Measurements from ENCODE around the gene ATP5PD.

DNA sequence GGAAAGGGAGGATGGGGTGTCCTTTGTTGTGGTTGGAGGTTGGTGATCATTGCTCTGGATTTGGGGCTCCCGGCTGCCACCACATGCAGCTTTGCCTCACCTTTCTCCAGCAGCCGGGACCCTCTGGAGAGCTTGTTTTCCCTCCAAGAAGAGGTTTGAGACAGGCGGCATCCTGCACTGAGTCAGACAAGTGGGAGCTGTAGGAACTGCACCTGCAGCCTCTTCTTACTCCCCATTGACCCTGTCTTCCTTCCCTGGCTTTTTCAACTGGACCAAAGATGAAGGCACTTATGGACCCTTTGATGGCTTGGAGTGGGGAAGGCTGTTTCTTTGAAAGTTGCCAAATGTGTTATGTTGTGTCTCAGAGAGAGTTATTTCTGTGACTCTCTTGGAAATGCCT, 16.9 kb upstream of the ATP5PD start:
- no peak for TF ChIP-seq POLR2A (IDR thresholded peaks at IDR 0.05)
- TF ChIP-seq, protein P1, sequence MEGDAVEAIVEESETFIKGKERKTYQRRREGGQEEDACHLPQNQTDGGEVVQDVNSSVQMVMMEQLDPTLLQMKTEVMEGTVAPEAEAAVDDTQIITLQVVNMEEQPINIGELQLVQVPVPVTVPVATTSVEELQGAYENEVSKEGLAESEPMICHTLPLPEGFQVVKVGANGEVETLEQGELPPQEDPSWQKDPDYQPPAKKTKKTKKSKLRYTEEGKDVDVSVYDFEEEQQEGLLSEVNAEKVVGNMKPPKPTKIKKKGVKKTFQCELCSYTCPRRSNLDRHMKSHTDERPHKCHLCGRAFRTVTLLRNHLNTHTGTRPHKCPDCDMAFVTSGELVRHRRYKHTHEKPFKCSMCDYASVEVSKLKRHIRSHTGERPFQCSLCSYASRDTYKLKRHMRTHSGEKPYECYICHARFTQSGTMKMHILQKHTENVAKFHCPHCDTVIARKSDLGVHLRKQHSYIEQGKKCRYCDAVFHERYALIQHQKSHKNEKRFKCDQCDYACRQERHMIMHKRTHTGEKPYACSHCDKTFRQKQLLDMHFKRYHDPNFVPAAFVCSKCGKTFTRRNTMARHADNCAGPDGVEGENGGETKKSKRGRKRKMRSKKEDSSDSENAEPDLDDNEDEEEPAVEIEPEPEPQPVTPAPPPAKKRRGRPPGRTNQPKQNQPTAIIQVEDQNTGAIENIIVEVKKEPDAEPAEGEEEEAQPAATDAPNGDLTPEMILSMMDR (IDR thresholded peaks at IDR 0.05): no peak
- TF ChIP-seq EP300 (IDR thresholded peaks at IDR 0.05): no peak
